ENCODE data around the gene KCTD4. TPM values are rescaled to one million over a fixed set of nuclear protein-coding genes. Genes with fewer than 3 reads are reported as not detected.

Gene KCTD4
- polyA plus RNA-seq, 1 donor from 2014 or later: 1.2 TPM

- no peak overlapping the region for H2AFZ ChIP-seq (ENCODE audit: low read depth, low read length)
These were observed 41.2 kb upstream of the KCTD4 start for GRCh38 chr13:45242070-45242469.

GRCh38 chr13:45240143-45240542 lies 39.3 kb upstream of the KCTD4 start:
- Histone ChIP-seq H4K20me1 (ENCODE audit: insufficient read depth) (no peaks in the 10 kb centered on the region), H3K79me2 (replicated peaks; ENCODE audit: insufficient read depth, low read length) (no peaks in the 10 kb centered on the region), H3K9me3 (ENCODE audit: low read length) (no peaks in the 10 kb centered on the region), H3K4me3 (ENCODE audit: low read length) (no peak overlapping the region), H3K27ac (ENCODE audit: low read length) (no peak overlapping the region), H2AFZ (ENCODE audit: low read depth, low read length) (no peak overlapping the region), H3K9me2 (ENCODE audit: insufficient read depth, low read length) (no peaks in the 10 kb centered on the region), H3K36me3 (ENCODE audit: insufficient read depth, low read length) (no peaks in the 10 kb centered on the region), H3K4me2 (ENCODE audit: low read length) (no peak overlapping the region), H3K9ac (ENCODE audit: low read length) (no peak overlapping the region), H3F3A (ENCODE audit: insufficient read depth, low read length, poor library complexity, severe bottlenecking) (no peaks in the 10 kb centered on the region), H3K27me3 (ENCODE audit: insufficient read depth, low read depth, low read length) (no peaks in the 10 kb centered on the region)
- TF ChIP-seq EZH2 (IDR thresholded peaks at IDR 0.05; ENCODE audit: borderline replicate concordance, insufficient read depth, low read length, poor library complexity, severe bottlenecking) (no peak), EP300 (conservative IDR thresholded peaks at IDR 0.05; ENCODE audit: poor library complexity, severe bottlenecking) (no peak), REST (IDR thresholded peaks at IDR 0.05; ENCODE audit: borderline replicate concordance) (no peak), MXI1 (conservative IDR thresholded peaks at IDR 0.05; ENCODE audit: poor library complexity, severe bottlenecking) (no peak), TAF1 (IDR thresholded peaks at IDR 0.05; ENCODE audit: low read depth) (no peak), RAD21 (conservative IDR thresholded peaks at IDR 0.05) (no peak)

More at GRCh38 chr13:45242070-45242469, 41.2 kb upstream of the KCTD4 start:
- H3F3A ChIP-seq (ENCODE audit: insufficient read depth, low read length, poor library complexity, severe bottlenecking): no peaks in the 10 kb centered on the region
- H3K4me2 ChIP-seq (ENCODE audit: low read length): no peak overlapping the region
- H3K9me2 ChIP-seq (ENCODE audit: insufficient read depth, low read length): no peaks in the 10 kb centered on the region
- H3K27me3 ChIP-seq (ENCODE audit: insufficient read depth, low read depth, low read length): no peaks in the 10 kb centered on the region
- no peaks in the 10 kb centered on the region for H3K9me3 ChIP-seq (ENCODE audit: low read length)
- no peaks in the 10 kb centered on the region for H3K36me3 ChIP-seq (ENCODE audit: insufficient read depth, low read length)
- TF ChIP-seq CTCF (IDR thresholded peaks at IDR 0.05; ENCODE audit: poor library complexity, severe bottlenecking): no peak
- no peak overlapping the region for H3K9ac ChIP-seq (ENCODE audit: low read length)
- no peaks in the 10 kb centered on the region for H4K20me1 ChIP-seq (ENCODE audit: insufficient read depth)
- no peaks in the 10 kb centered on the region for H3K79me2 ChIP-seq (replicated peaks; ENCODE audit: insufficient read depth, low read length)
- no peak overlapping the region for H3K4me3 ChIP-seq (ENCODE audit: low read length)
- H3K27ac ChIP-seq (ENCODE audit: low read length): no peak overlapping the region

GRCh38 chr13:45238945-45239795 lies 38.3 kb upstream of the KCTD4 start:
- Histone ChIP-seq H4K20me1 (ENCODE audit: insufficient read depth) (no peaks in the 10 kb centered on the region), H3K4me3 (ENCODE audit: low read length) (no peak overlapping the region), H3K79me2 (replicated peaks; ENCODE audit: insufficient read depth, low read length) (no peaks in the 10 kb centered on the region), H2AFZ (ENCODE audit: low read depth, low read length) (no peak overlapping the region), H3K4me2 (ENCODE audit: low read length) (no peak overlapping the region), H3K9ac (ENCODE audit: low read length) (no peak overlapping the region), H3K9me3 (ENCODE audit: low read length) (no peaks in the 10 kb centered on the region), H3F3A (ENCODE audit: insufficient read depth, low read length, poor library complexity, severe bottlenecking) (no peaks in the 10 kb centered on the region), H3K9me2 (ENCODE audit: insufficient read depth, low read length) (no peaks in the 10 kb centered on the region), H3K36me3 (ENCODE audit: insufficient read depth, low read length) (no peaks in the 10 kb centered on the region), H3K27ac (ENCODE audit: low read length) (no peak overlapping the region), H3K27me3 (ENCODE audit: insufficient read depth, low read depth, low read length) (no peaks in the 10 kb centered on the region)
- TF ChIP-seq MXI1 (conservative IDR thresholded peaks at IDR 0.05; ENCODE audit: poor library complexity, severe bottlenecking): no peak
- TF ChIP-seq EZH2 (IDR thresholded peaks at IDR 0.05; ENCODE audit: borderline replicate concordance, insufficient read depth, low read length, poor library complexity, severe bottlenecking): no peak
- no peak for TF ChIP-seq POLR2AphosphoS5 (IDR thresholded peaks at IDR 0.05)
- TF ChIP-seq RAD21 (conservative IDR thresholded peaks at IDR 0.05): no peak
- no peak for TF ChIP-seq CTCF (IDR thresholded peaks at IDR 0.05; ENCODE audit: poor library complexity, severe bottlenecking)
- TF ChIP-seq EP300 (conservative IDR thresholded peaks at IDR 0.05; ENCODE audit: poor library complexity, severe bottlenecking): no peak
- no peak for TF ChIP-seq REST (IDR thresholded peaks at IDR 0.05; ENCODE audit: borderline replicate concordance)
